ENCODE results near the gene NKX6-1.
A peak's percentile ranks its signal among the peaks of the same experiment; 100 is the strongest.

The NKX6-1 gene

GRCh38 chr4:84495794-84496261 lies 3.3 kb downstream of the NKX6-1 start:
- DNase-seq (ENCODE audit: low read depth), result no peak
- no peak for TF ChIP-seq CTCF (conservative IDR thresholded peaks at IDR 0.05; ENCODE audit: control insufficient read depth, insufficient read depth, low read depth, low read length)
- H3K4me3 ChIP-seq (ENCODE audit: control insufficient read depth, low read depth, low read length), result no peak overlapping the region

GRCh38 chr4:84495118-84495793 lies 3.8 kb downstream of the NKX6-1 start:
- no peak for DNase-seq (ENCODE audit: low read depth)
- no peak for TF ChIP-seq CTCF (conservative IDR thresholded peaks at IDR 0.05; ENCODE audit: control insufficient read depth, insufficient read depth, low read depth, low read length)
- no peak overlapping the region for H3K4me3 ChIP-seq (ENCODE audit: control insufficient read depth, low read depth, low read length)

- TF ChIP-seq CTCF (conservative IDR thresholded peaks at IDR 0.05; ENCODE audit: control insufficient read depth, insufficient read depth, low read depth, low read length), result no peak
- no peak for DNase-seq (ENCODE audit: low read depth)
- H3K4me3 ChIP-seq (ENCODE audit: control insufficient read depth, low read depth, low read length), result no peak overlapping the region
Observed at GRCh38 chr4:84494531-84494930, 4.6 kb downstream of the NKX6-1 start.

- TF ChIP-seq CTCF (conservative IDR thresholded peaks at IDR 0.05; ENCODE audit: control insufficient read depth, insufficient read depth, low read depth, low read length), result no peak
- no peak for DNase-seq (ENCODE audit: low read depth)
- H3K4me3 ChIP-seq (ENCODE audit: control insufficient read depth, low read depth, low read length), result no peak overlapping the region
Observed at GRCh38 chr4:84494076-84494475, 5.0 kb downstream of the NKX6-1 start.

GRCh38 chr4:84493092-84493850 lies 5.8 kb downstream of the NKX6-1 start:
- H3K4me3 ChIP-seq (ENCODE audit: control insufficient read depth, low read depth, low read length), result no peak overlapping the region
- DNase-seq (ENCODE audit: low read depth), result peak; percentile 12
- TF ChIP-seq CTCF (conservative IDR thresholded peaks at IDR 0.05; ENCODE audit: control insufficient read depth, insufficient read depth, low read depth, low read length), result no peak

GRCh38 chr4:84492737-84493091 lies 6.4 kb downstream of the NKX6-1 start:
- DNase-seq (ENCODE audit: low read depth), result no peak
- H3K4me3 ChIP-seq (ENCODE audit: control insufficient read depth, low read depth, low read length), result no peak overlapping the region
- no peak for TF ChIP-seq CTCF (conservative IDR thresholded peaks at IDR 0.05; ENCODE audit: control insufficient read depth, insufficient read depth, low read depth, low read length)

Data from fibroblast of mammary gland (primary cell).